Neural progenitor cell (in vitro differentiated cells): ENCODE results near the gene TEX14. TPM values are rescaled to one million over a fixed set of nuclear protein-coding genes. Genes with fewer than 3 reads are reported as not detected.

Source experiments
- DNase-seq: peaks from one replicate; pipeline ENCODE4 v3.0.0-alpha.2; 2016; ENCODE audit warnings: low spot score
- H2AFZ ChIP-seq: fragments of 200-600 bp; sonication (generic); replicated peaks from 2 replicates; pipeline ENCODE4 v1.6.1; 2016; ENCODE audit warnings: antibody characterized with exemption
- H3F3A ChIP-seq: fragments of 200-600 bp; sonication (generic); 2 replicates; pipeline ENCODE4 v1.6.1; 2016; ENCODE audit warnings: antibody characterized with exemption, low read depth
- H3K27ac ChIP-seq: fragments of 200-600 bp; sonication (generic); 2 replicates; pipeline ENCODE4 v1.5.1; 2016; ENCODE audit warnings: mild to moderate bottlenecking
- H3K27me3 ChIP-seq: fragments of 200-600 bp; sonication (generic); 2 replicates; pipeline ENCODE4 v1.6.1; 2016; ENCODE audit warnings: mild to moderate bottlenecking, moderate library complexity
- H3K36me3 ChIP-seq: fragments of 200-600 bp; sonication (generic); 2 replicates; pipeline ENCODE4 v1.5.1; 2016
- H3K4me1 ChIP-seq: fragments of 200-600 bp; sonication (generic); 2 replicates; pipeline ENCODE4 v1.6.1; 2016; ENCODE audit warnings: mixed run types
- H3K4me2 ChIP-seq: fragments of 200-600 bp; sonication (generic); 2 replicates; pipeline ENCODE4 v1.6.1; 2016
- H3K4me3 ChIP-seq: fragments of 200-600 bp; sonication (generic); 2 replicates; pipeline ENCODE4 v1.5.1; 2016
- H3K79me2 ChIP-seq: fragments of 200-600 bp; sonication (generic); 2 replicates; pipeline ENCODE4 v1.6.1; 2016; ENCODE audit warnings: low read depth
- H3K9ac ChIP-seq: fragments of 200-600 bp; sonication (generic); 2 replicates; pipeline ENCODE4 v1.6.1; 2016
- H3K9me3 ChIP-seq: fragments of 200-600 bp; sonication (generic); 2 replicates; pipeline ENCODE4 v1.5.1; 2016; ENCODE audit warnings: low read depth
- H4K20me1 ChIP-seq: fragments of 200-600 bp; sonication (generic); 2 replicates; pipeline ENCODE4 v1.6.1; 2016; ENCODE audit warnings: low read depth
- H3K27ac Mint-ChIP-seq: 3 replicates; pipeline ENCODE4 v1.8.0; 2021; ENCODE audit warnings: mixed read lengths
- H3K27me3 Mint-ChIP-seq: 2 replicates; pipeline ENCODE4 v1.8.0; 2022; ENCODE audit warnings: low read depth, mild to moderate bottlenecking, inconsistent platforms, moderate library complexity, mixed read lengths; ENCODE audit not compliant: insufficient read depth
- H3K36me3 Mint-ChIP-seq: 3 replicates; pipeline ENCODE4 v1.8.0; 2021; ENCODE audit warnings: mixed read lengths
- H3K4me1 Mint-ChIP-seq: 3 replicates; pipeline ENCODE4 v1.8.0; 2021; ENCODE audit warnings: mixed read lengths
- H3K4me3 Mint-ChIP-seq: 3 replicates; pipeline ENCODE4 v1.8.0; 2021; ENCODE audit warnings: mild to moderate bottlenecking, moderate library complexity, mixed read lengths
- H3K9me3 Mint-ChIP-seq: 3 replicates; pipeline ENCODE4 v1.8.0; 2020; ENCODE audit warnings: mixed read lengths
- EZH2 ChIP-seq: fragments of 200-600 bp; sonication (generic); IDR thresholded peaks from 2 replicates; pipeline ENCODE4 v1.6.1; 2017; ENCODE audit warnings: antibody characterized with exemption, mild to moderate bottlenecking, moderate library complexity
- EZH2phosphoT487 ChIP-seq: fragments of 200-600 bp; sonication (generic); IDR thresholded peaks from 2 replicates; pipeline ENCODE4 v1.6.1; 2017; ENCODE audit warnings: antibody characterized with exemption
- total RNA-seq: library from RNA; depleted of rRNA; stranded (reverse); fragments of >200 nt; gene quantifications from 2 replicates; pipeline ENCODE4 v1.2.3, GENCODE V29; 2015; ENCODE audit warnings: low replicate concordance
- TF ChIP-seq, protein P1 (sequence below): fragments of 200-600 bp; sonication (generic); IDR thresholded peaks from 2 replicates; pipeline ENCODE4 v1.5.1; 2017; ENCODE audit warnings: antibody characterized with exemption, mild to moderate bottlenecking

TEX14 gene
- total RNA-seq, 1 donor from 2014 or later = 0.09 TPM

GRCh38 chr17:58528443-58528842 lies 163.4 kb downstream of the TEX14 start:
- H3K27me3 ChIP-seq = peaks cover 11% of the 10 kb centered on the region
- no peak overlapping the region for H3K27ac Mint-ChIP-seq
- H4K20me1 ChIP-seq = no peaks in the 10 kb centered on the region
- H3K36me3 ChIP-seq = no peaks in the 10 kb centered on the region
- TF ChIP-seq, protein P1, sequence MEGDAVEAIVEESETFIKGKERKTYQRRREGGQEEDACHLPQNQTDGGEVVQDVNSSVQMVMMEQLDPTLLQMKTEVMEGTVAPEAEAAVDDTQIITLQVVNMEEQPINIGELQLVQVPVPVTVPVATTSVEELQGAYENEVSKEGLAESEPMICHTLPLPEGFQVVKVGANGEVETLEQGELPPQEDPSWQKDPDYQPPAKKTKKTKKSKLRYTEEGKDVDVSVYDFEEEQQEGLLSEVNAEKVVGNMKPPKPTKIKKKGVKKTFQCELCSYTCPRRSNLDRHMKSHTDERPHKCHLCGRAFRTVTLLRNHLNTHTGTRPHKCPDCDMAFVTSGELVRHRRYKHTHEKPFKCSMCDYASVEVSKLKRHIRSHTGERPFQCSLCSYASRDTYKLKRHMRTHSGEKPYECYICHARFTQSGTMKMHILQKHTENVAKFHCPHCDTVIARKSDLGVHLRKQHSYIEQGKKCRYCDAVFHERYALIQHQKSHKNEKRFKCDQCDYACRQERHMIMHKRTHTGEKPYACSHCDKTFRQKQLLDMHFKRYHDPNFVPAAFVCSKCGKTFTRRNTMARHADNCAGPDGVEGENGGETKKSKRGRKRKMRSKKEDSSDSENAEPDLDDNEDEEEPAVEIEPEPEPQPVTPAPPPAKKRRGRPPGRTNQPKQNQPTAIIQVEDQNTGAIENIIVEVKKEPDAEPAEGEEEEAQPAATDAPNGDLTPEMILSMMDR = no peak
- TF ChIP-seq EZH2phosphoT487 (no peak), EZH2 (no peak)
- H3K4me2 ChIP-seq = no peak overlapping the region
- H3K9me3 Mint-ChIP-seq = no peaks in the 10 kb centered on the region
- peaks cover 23% of the 10 kb centered on the region for H3F3A ChIP-seq
- H3K4me1 ChIP-seq = peaks cover 32% of the 10 kb centered on the region
- peaks cover 21% of the 10 kb centered on the region for H3K4me1 Mint-ChIP-seq
- H3K36me3 Mint-ChIP-seq = no peaks in the 10 kb centered on the region
- DNase-seq = no peak
- peaks cover 20% of the 10 kb centered on the region for H3K27me3 Mint-ChIP-seq
- no peak overlapping the region for H3K4me3 ChIP-seq
- no peaks in the 10 kb centered on the region for H3K79me2 ChIP-seq
- H3K27ac ChIP-seq = no peak overlapping the region
- H3K9ac ChIP-seq = no peak overlapping the region
- no peaks in the 10 kb centered on the region for H3K9me3 ChIP-seq
- H2AFZ ChIP-seq = no peak overlapping the region
- H3K4me3 Mint-ChIP-seq = no peak overlapping the region

GRCh38 chr17:58527949-58528348 lies 163.9 kb downstream of the TEX14 start:
- Histone ChIP-seq H3K27me3 (peaks cover 10% of the 10 kb centered on the region), H3K9ac (no peak overlapping the region), H3K4me2 (no peak overlapping the region), H3F3A (peaks cover 22% of the 10 kb centered on the region), H3K36me3 (no peaks in the 10 kb centered on the region), H3K27ac (no peak overlapping the region), H3K4me1 (peaks cover 28% of the 10 kb centered on the region), H3K4me3 (no peak overlapping the region), H3K79me2 (no peaks in the 10 kb centered on the region), H4K20me1 (no peaks in the 10 kb centered on the region), H3K9me3 (no peaks in the 10 kb centered on the region), H2AFZ (no peak overlapping the region)
- TF ChIP-seq EZH2 (no peak), EZH2phosphoT487 (no peak)
- TF ChIP-seq, protein P1 = no peak
- Mint-ChIP-seq H3K4me1 (peaks cover 16% of the 10 kb centered on the region), H3K27me3 (peaks cover 21% of the 10 kb centered on the region), H3K9me3 (no peaks in the 10 kb centered on the region), H3K4me3 (no peak overlapping the region), H3K27ac (peak overlapping the region; percentile 91), H3K36me3 (no peaks in the 10 kb centered on the region)
- no peak for DNase-seq

DNA sequence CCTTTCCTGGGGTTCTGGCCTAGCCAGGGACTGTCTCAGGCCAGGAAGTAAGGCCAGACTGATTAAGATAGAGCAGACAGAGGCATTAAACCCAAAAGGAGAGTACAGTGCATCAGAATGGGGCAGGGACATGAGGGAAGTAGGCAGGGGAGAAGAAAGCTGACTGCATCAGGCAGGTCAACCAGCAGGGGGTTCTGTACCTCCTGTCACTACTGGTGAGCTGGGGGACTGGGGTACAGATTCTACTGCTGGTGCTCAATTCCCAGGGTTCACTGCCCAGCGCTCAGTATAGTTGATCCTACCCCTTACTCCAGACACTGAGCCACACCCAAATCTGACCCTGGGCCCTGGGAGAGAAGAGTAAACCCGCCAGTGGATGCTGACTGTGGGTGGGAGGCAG lies 164.5 kb downstream of the TEX14 start:
- Histone ChIP-seq H2AFZ (no peak overlapping the region), H3K4me1 (peaks cover 21% of the 10 kb centered on the region), H3F3A (peaks cover 16% of the 10 kb centered on the region), H3K9me3 (no peaks in the 10 kb centered on the region), H3K9ac (no peak overlapping the region), H3K4me2 (no peak overlapping the region), H3K4me3 (no peak overlapping the region), H4K20me1 (no peaks in the 10 kb centered on the region), H3K36me3 (no peaks in the 10 kb centered on the region), H3K27ac (no peak overlapping the region), H3K79me2 (no peaks in the 10 kb centered on the region), H3K27me3 (peaks cover 3% of the 10 kb centered on the region)
- no peak overlapping the region for H3K27ac Mint-ChIP-seq
- peaks cover 10% of the 10 kb centered on the region for H3K4me1 Mint-ChIP-seq
- H3K4me3 Mint-ChIP-seq = no peak overlapping the region
- H3K27me3 Mint-ChIP-seq = peaks cover 18% of the 10 kb centered on the region
- TF ChIP-seq, protein P1 = no peak
- no peak for TF ChIP-seq EZH2phosphoT487
- no peak for TF ChIP-seq EZH2
- H3K36me3 Mint-ChIP-seq = no peaks in the 10 kb centered on the region
- no peak for DNase-seq
- no peaks in the 10 kb centered on the region for H3K9me3 Mint-ChIP-seq
